HCT116 (cell line): ENCODE measurements around the gene GNPDA1. TPM values are rescaled to one million over a fixed set of nuclear protein-coding genes. Genes with fewer than 3 reads are reported as not detected.
A peak's percentile ranks its signal among the peaks of the same experiment; 100 is the strongest.

Source experiments
- ATAC-seq: fragments of 200-7000 bp; cut with Tn5 transposase; 2 replicates; pipeline ENCODE4 v1.9.1; 2020; ENCODE audit warnings: mild to moderate bottlenecking, moderate library complexity
- BruUV-seq: library from RNA; stranded (reverse); fragments of 400-500 nt; replicated peaks from 2 replicates; lab custom pipeline; 2021; lab: Mats Ljungman, UMichigan
- CTCF ChIA-PET: fragments of 300-600 bp; sonication (Branson Sonifier 250); formaldehyde crosslinking; loops from one replicate; lab custom pipeline; 2021; ENCODE audit warnings: antibody characterized with exemption; lab: Charles Lee
- POLR2A ChIA-PET: fragments of 300-600, 350-600 bp; sonication (Branson Sonifier 250); formaldehyde crosslinking; loops from one replicate; lab custom pipeline; 2021; ENCODE audit warnings: antibody characterized with exemption; lab: Charles Lee
- RAD21 ChIA-PET, 2 experiments: fragments of 300-600 bp; sonication (Branson Sonifier 250); formaldehyde crosslinking; loops; one replicate each; lab custom pipeline; 2023; ENCODE audit warnings: low total read pairs in 2 of 2; ENCODE audit not compliant: uncharacterized antibody in 2 of 2, unreplicated experiment in 2 of 2, low non-redundant PET in 1 of 2; lab: Charles Lee
- DNase-seq: peaks from one replicate; pipeline ENCODE4 v3.0.0-alpha.2; 2010; ENCODE audit warnings: low read depth, low spot score
- H2AFZ ChIP-seq: fragments of 200-600 bp; shearing (Covaris generic), sonication (generic); 2 replicates; pipeline ENCODE4 v1.6.1; 2017; ENCODE audit warnings: low read depth, mixed run types, mixed read lengths, antibody characterized with exemption, low read length; ENCODE audit not compliant: poor library complexity, severe bottlenecking
- H3K27ac ChIP-seq: 2 replicates; pipeline ENCODE4 v1.5.1; 2012; ENCODE audit warnings: low read depth, low read length
- H3K27me3 ChIP-seq: fragments of 200-600 bp; sonication (generic); 2 replicates; pipeline ENCODE4 v1.6.1; 2016; ENCODE audit warnings: mixed run types, low read length, mixed read lengths; ENCODE audit not compliant: insufficient read depth
- H3K36me3 ChIP-seq, 2 experiments: fragments of 200-500 bp in 1 of 2; fragments of 200-600 bp in 1 of 2; sonication (Bioruptor generic) in 1 of 2; sonication (generic) in 1 of 2; 2 replicates each; pipeline versions ENCODE4 v1.5.1 to v1.6.1; 2014 to 2016; ENCODE audit warnings: low read length in 2 of 2, inconsistent platforms in 1 of 2, mixed read lengths in 1 of 2, mixed run types in 1 of 2; ENCODE audit not compliant: insufficient read depth in 2 of 2, control insufficient read depth in 1 of 2
- H3K4me1 ChIP-seq, 2 experiments: fragments of 200-600 bp in 1 of 2; sonication (generic) in 1 of 2; 2 replicates each; pipeline versions ENCODE4 v1.5.1 to v1.6.1; 2012 to 2017; ENCODE audit warnings: low read length in 2 of 2, inconsistent platforms in 1 of 2, mild to moderate bottlenecking in 1 of 2, mixed read lengths in 1 of 2, mixed run types in 1 of 2, moderate library complexity in 1 of 2; ENCODE audit not compliant: insufficient read depth in 2 of 2, control insufficient read depth in 1 of 2
- H3K4me2 ChIP-seq: fragments of 200-600 bp; sonication (generic); 2 replicates; pipeline ENCODE4 v1.6.1; 2017; ENCODE audit warnings: mixed run types, low read length, mixed read lengths
- H3K4me3 ChIP-seq, 2 experiments: fragments of 200-600 bp in 1 of 2; sonication (generic) in 1 of 2; replicated peaks in 1 of 2; 2 replicates each; pipeline ENCODE4 v1.5.1; 2011 to 2016; ENCODE audit warnings: low read length in 2 of 2, control low read depth in 1 of 2, low read depth in 1 of 2, mild to moderate bottlenecking in 1 of 2, mixed read lengths in 1 of 2, mixed run types in 1 of 2
- H3K79me2 ChIP-seq: fragments of 200-600 bp; sonication (generic); 2 replicates; pipeline ENCODE4 v1.6.1; 2017; ENCODE audit warnings: mild to moderate bottlenecking, mixed run types, low read length, moderate library complexity, mixed read lengths; ENCODE audit not compliant: insufficient read depth
- H3K9ac ChIP-seq: fragments of 200-600 bp; sonication (generic); 2 replicates; pipeline ENCODE4 v1.6.1; 2016; ENCODE audit warnings: low read length, mixed read lengths
- H3K9me2 ChIP-seq: fragments of 200-600 bp; sonication (generic), shearing (Covaris generic); 2 replicates; pipeline ENCODE4 v1.6.1; 2017; ENCODE audit warnings: mixed run types, mild to moderate bottlenecking, moderate library complexity; ENCODE audit not compliant: insufficient read depth
- H3K9me3 ChIP-seq, 2 experiments: fragments of 200-500 bp in 1 of 2; fragments of 200-600 bp in 1 of 2; sonication (Bioruptor generic) in 1 of 2; sonication (generic) in 1 of 2; 2 replicates each; pipeline ENCODE4 v1.6.1; 2014 to 2017; ENCODE audit warnings: low read length in 2 of 2, mixed read lengths in 2 of 2, inconsistent platforms in 1 of 2, low read depth in 1 of 2, mild to moderate bottlenecking in 1 of 2, mixed run types in 1 of 2, moderate library complexity in 1 of 2; ENCODE audit not compliant: control insufficient read depth in 1 of 2, insufficient read depth in 1 of 2
- H4K20me1 ChIP-seq: fragments of 200-600 bp; sonication (generic), shearing (Covaris generic); 2 replicates; pipeline ENCODE4 v1.6.1; 2017; ENCODE audit warnings: mixed run types, mild to moderate bottlenecking, moderate library complexity; ENCODE audit not compliant: insufficient read depth
- CEBPB ChIP-seq: IDR thresholded peaks from 2 replicates; pipeline ENCODE4 v1.6.1; 2012; ENCODE audit warnings: low read depth
- POLR2AphosphoS5 ChIP-seq: IDR thresholded peaks from 2 replicates; pipeline ENCODE4 v1.6.1; 2011; ENCODE audit warnings: mild to moderate bottlenecking, low read depth, low read length, moderate library complexity
- RAD21 ChIP-seq: IDR thresholded peaks from 2 replicates; pipeline ENCODE4 v1.6.1; 2012; ENCODE audit warnings: low read depth, mild to moderate bottlenecking
- SP1 ChIP-seq: IDR thresholded peaks from 2 replicates; pipeline ENCODE4 v1.6.1; 2012; ENCODE audit warnings: low read depth
- SRF ChIP-seq: IDR thresholded peaks from 2 replicates; pipeline ENCODE4 v1.6.1; 2012; ENCODE audit warnings: low read depth
- YY1 ChIP-seq: IDR thresholded peaks from 2 replicates; pipeline ENCODE4 v1.6.1; 2011; ENCODE audit warnings: low read length, low read depth, moderate library complexity, mild to moderate bottlenecking; ENCODE audit not compliant: insufficient replicate concordance; ENCODE audit errors: extremely low read depth
- intact Hi-C: fragments of 100-400 bp; cut with micrococcal nuclease; formaldehyde crosslinking; loops from 2 replicates; pipeline ENCODE4 v1.10.0; 2022
- total RNA-seq: library from RNA; stranded (reverse); gene quantifications from one replicate; pipeline ENCODE4 v1.2.1, GENCODE V29; 2021; ENCODE audit not compliant: unreplicated experiment
- TF ChIP-seq, protein P1 (sequence below): IDR thresholded peaks from 2 replicates; pipeline ENCODE4 v1.6.1; 2011; ENCODE audit warnings: mild to moderate bottlenecking, low read length, moderate library complexity; ENCODE audit not compliant: insufficient replicate concordance; ENCODE audit errors: extremely low read depth
- TF ChIP-seq, protein P2 (sequence below), 3 experiments: fragments of 200-600 bp in 1 of 3; sonication (generic) in 1 of 3; IDR thresholded peaks in 2 of 3; conservative IDR thresholded peaks in 1 of 3; 2 replicates each; pipeline ENCODE4 v1.5.1; 2012 to 2017; ENCODE audit warnings: low read depth in 2 of 3, low read length in 2 of 3, antibody characterized with exemption in 1 of 3, borderline replicate concordance in 1 of 3, control low read depth in 1 of 3, mild to moderate bottlenecking in 1 of 3, mixed read lengths in 1 of 3, mixed run types in 1 of 3, moderate library complexity in 1 of 3; ENCODE audit not compliant: insufficient read depth in 1 of 3
- TF ChIP-seq, protein P3 (sequence below): IDR thresholded peaks from 2 replicates; pipeline ENCODE4 v1.6.1; 2012

The GNPDA1 gene
- total RNA-seq, 1 experiment from 2014 or later, result 45.6 TPM

DNA sequence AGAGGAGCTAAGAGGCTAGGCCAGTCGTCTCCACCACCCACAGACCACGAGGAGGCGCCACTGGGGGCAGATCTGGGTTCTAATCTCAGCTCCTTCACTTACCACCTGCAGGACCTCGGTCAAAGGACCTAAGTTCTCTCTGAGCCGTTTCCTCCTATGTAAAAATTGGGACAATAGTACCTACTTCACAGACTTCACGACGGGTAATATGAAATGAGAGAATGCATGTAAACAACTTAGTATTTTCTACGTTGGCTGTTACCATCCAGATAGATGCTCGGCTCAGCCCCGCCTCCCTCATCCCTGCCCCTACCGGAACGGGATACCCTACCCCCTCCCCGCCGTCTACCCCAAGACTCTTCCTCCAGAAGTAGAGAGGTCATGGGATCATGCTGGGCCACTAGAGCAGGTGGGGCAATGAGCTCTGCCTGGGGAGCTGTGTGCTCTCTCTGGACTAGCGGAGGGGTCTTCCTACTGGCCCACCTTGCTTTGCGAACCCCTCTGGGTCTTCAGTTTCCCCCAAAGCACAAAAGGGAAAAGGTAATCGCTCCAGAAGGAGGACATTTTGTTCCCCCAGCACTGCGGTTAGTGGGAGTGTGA, 541 bp downstream of the GNPDA1 start:
- H4K20me1 ChIP-seq, result no peaks in the 10 kb centered on the region
- TSS peak; percentile 59 for BruUV-seq
- H3K27me3 ChIP-seq, result no peaks in the 10 kb centered on the region
- peak overlapping the region; percentile 62 to 88 for H3K4me3 ChIP-seq
- ATAC-seq (peak; percentile 73), DNase-seq (peak; percentile 48)
- TF ChIP-seq RAD21 (peak; percentile 65), CEBPB (no peak), SP1 (no peak), SRF (no peak), POLR2AphosphoS5 (no peak), YY1 (no peak)
- TF ChIP-seq, protein P1, sequence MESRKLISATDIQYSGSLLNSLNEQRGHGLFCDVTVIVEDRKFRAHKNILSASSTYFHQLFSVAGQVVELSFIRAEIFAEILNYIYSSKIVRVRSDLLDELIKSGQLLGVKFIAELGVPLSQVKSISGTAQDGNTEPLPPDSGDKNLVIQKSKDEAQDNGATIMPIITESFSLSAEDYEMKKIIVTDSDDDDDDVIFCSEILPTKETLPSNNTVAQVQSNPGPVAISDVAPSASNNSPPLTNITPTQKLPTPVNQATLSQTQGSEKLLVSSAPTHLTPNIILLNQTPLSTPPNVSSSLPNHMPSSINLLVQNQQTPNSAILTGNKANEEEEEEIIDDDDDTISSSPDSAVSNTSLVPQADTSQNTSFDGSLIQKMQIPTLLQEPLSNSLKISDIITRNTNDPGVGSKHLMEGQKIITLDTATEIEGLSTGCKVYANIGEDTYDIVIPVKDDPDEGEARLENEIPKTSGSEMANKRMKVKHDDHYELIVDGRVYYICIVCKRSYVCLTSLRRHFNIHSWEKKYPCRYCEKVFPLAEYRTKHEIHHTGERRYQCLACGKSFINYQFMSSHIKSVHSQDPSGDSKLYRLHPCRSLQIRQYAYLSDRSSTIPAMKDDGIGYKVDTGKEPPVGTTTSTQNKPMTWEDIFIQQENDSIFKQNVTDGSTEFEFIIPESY, result no peak
- TF ChIP-seq, protein P2, sequence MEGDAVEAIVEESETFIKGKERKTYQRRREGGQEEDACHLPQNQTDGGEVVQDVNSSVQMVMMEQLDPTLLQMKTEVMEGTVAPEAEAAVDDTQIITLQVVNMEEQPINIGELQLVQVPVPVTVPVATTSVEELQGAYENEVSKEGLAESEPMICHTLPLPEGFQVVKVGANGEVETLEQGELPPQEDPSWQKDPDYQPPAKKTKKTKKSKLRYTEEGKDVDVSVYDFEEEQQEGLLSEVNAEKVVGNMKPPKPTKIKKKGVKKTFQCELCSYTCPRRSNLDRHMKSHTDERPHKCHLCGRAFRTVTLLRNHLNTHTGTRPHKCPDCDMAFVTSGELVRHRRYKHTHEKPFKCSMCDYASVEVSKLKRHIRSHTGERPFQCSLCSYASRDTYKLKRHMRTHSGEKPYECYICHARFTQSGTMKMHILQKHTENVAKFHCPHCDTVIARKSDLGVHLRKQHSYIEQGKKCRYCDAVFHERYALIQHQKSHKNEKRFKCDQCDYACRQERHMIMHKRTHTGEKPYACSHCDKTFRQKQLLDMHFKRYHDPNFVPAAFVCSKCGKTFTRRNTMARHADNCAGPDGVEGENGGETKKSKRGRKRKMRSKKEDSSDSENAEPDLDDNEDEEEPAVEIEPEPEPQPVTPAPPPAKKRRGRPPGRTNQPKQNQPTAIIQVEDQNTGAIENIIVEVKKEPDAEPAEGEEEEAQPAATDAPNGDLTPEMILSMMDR (IDR thresholded peaks at IDR 0.05 in 2 of 3, conservative IDR thresholded peaks at IDR 0.05 in 1 of 3; ENCODE audit: borderline replicate concordance in 1 of 3, insufficient read depth in 1 of 3, low read depth in 2 of 3, low read length in 2 of 3), result peak; percentile 62 to 81 (median 74); a peak in 5 of 6 replicates
- TF ChIP-seq, protein P3, sequence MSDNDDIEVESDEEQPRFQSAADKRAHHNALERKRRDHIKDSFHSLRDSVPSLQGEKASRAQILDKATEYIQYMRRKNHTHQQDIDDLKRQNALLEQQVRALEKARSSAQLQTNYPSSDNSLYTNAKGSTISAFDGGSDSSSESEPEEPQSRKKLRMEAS, result 0 out of 2 replicates have a peak, but pooled peaks have one; percentile 22
- ChIA-PET POLR2A (interaction anchor here (1.5 to 2.1 kb wide), 2 partner anchors 12 to 131 kb away, joined by 7 to 11 read pairs; no protein-coding TSS in a partner anchor), CTCF (interaction anchor here (0.6 to 3.4 kb wide), 26 partner anchors 9 to 687 kb away, joined by 3 to 35 read pairs (median 4); partner anchors contain the start of gene RNF14), RAD21 (interaction anchor here (0.5 to 1.8 kb wide), 5 partner anchors 130 to 701 kb away, joined by 3 to 4 read pairs (median 3); no protein-coding TSS in a partner anchor)
- peaks cover 4% of the 10 kb centered on the region; the same call in 1 of the 2 replicates for H3K79me2 ChIP-seq
- H3K4me2 ChIP-seq, result peak overlapping the region; percentile 96
- H3K27ac ChIP-seq, result peak overlapping the region; percentile 66
- no peaks in the 10 kb centered on the region for H3K9me2 ChIP-seq
- no peaks in the 10 kb centered on the region for H3K9me3 ChIP-seq
- peaks cover 0 to 5% of the 10 kb centered on the region in 2 experiments; a peak in 2 of 4 replicates for H3K36me3 ChIP-seq
- peak overlapping the region; percentile 87 for H3K9ac ChIP-seq
- intact Hi-C loops, result loop anchor here (2.0 kb wide), 1 partner anchor 47 kb away; no protein-coding TSS in a partner anchor
- peaks cover 13 to 45% of the 10 kb centered on the region in 2 experiments for H3K4me1 ChIP-seq
- H2AFZ ChIP-seq, result no peak overlapping the region
